Neural crest cell (in vitro differentiated cells): Measurements from ENCODE around the gene NFIC. TPM values are rescaled to one million over a fixed set of nuclear protein-coding genes. Genes with fewer than 3 reads are reported as not detected.
"Not testable (repeated sequence)": the region's sequence is repeated elsewhere in the genome, so short reads cannot be mapped to it uniquely, and the experiment has no call there.

Experiments
- DNase-seq: peaks from one replicate; pipeline ENCODE4 v3.0.0; 2021; ENCODE audit warnings: low read depth, mixed read lengths, low spot score
- H3K27ac Mint-ChIP-seq: one replicate; pipeline ENCODE4 v1.8.0; 2021; ENCODE audit warnings: mild to moderate bottlenecking, mixed read lengths; ENCODE audit not compliant: unreplicated experiment
- H3K27me3 Mint-ChIP-seq: 2 replicates; pipeline ENCODE4 v1.8.0; 2021; ENCODE audit warnings: low read depth, mild to moderate bottlenecking, mixed read lengths
- H3K36me3 Mint-ChIP-seq: 2 replicates; pipeline ENCODE4 v1.8.0; 2021; ENCODE audit warnings: low read depth, mild to moderate bottlenecking, mixed read lengths
- H3K4me1 Mint-ChIP-seq: 2 replicates; pipeline ENCODE4 v1.8.0; 2021; ENCODE audit warnings: mixed read lengths
- H3K4me3 Mint-ChIP-seq: one replicate; pipeline ENCODE4 v1.8.0; 2021; ENCODE audit warnings: mild to moderate bottlenecking, mixed read lengths
- H3K9me3 Mint-ChIP-seq: 2 replicates; pipeline ENCODE4 v1.8.0; 2021; ENCODE audit warnings: mixed read lengths
- total RNA-seq: library from RNA; stranded (reverse); gene quantifications from 2 replicates; pipeline ENCODE4 v1.2.1, GENCODE V29; 2021
- TF ChIP-seq, protein P1 (sequence below): fragments of 200-600 bp; sonication (generic); conservative IDR thresholded peaks from 2 replicates; pipeline ENCODE4 v1.5.0; 2021; ENCODE audit warnings: antibody characterized with exemption, mild to moderate bottlenecking

Gene NFIC
- total RNA-seq, 1 donor from 2014 or later, result 4.1 TPM

DNA sequence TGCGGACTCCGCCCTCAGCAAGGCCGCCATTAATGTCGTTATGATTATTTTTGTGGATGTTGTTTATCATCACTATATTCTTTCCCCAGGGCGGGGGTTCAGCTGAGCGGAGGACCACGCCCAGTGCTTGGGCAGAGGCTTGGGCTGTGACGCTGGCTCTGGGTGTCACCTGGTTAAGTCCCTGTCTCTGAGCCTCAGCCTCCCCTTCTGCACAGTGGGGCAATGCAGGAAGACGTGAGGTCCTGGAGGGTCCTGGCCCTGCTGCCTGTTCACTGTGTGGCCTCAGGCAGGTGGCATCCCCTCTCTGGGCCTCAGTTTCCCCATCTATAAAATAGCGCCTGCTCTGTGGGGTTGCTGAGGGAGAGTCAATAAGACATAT lies 32.5 kb downstream of the NFIC start:
- DNase-seq, result no peak
- TF ChIP-seq, protein P1, sequence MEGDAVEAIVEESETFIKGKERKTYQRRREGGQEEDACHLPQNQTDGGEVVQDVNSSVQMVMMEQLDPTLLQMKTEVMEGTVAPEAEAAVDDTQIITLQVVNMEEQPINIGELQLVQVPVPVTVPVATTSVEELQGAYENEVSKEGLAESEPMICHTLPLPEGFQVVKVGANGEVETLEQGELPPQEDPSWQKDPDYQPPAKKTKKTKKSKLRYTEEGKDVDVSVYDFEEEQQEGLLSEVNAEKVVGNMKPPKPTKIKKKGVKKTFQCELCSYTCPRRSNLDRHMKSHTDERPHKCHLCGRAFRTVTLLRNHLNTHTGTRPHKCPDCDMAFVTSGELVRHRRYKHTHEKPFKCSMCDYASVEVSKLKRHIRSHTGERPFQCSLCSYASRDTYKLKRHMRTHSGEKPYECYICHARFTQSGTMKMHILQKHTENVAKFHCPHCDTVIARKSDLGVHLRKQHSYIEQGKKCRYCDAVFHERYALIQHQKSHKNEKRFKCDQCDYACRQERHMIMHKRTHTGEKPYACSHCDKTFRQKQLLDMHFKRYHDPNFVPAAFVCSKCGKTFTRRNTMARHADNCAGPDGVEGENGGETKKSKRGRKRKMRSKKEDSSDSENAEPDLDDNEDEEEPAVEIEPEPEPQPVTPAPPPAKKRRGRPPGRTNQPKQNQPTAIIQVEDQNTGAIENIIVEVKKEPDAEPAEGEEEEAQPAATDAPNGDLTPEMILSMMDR, result no peak
- Mint-ChIP-seq H3K27ac (no peak overlapping the region), H3K27me3 (peaks cover 17% of the 10 kb centered on the region), H3K36me3 (no peaks in the 10 kb centered on the region), H3K4me3 (no peak overlapping the region), H3K4me1 (no peaks in the 10 kb centered on the region), H3K9me3 (no peaks in the 10 kb centered on the region)

DNA sequence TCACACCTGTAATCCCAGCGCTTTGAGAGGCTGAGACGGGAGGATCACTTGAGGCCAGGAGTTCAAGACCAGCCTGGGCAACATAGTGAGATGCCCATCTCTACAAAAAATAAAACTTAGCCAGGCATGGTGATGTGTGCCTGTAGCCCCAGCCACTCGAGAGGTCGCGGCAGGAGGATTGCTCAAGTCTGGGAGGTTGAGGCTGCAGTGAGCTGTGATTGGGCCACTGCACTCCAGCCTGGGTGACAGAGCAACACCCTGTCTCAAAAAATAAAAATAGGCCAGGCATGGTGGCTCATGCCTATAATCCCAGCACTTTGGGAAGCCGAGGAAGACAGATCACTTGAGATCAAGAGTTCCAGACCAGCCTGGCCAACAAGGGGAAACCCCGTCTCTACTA lies 32.9 kb downstream of the NFIC start:
- H3K27ac Mint-ChIP-seq, H3K4me1 Mint-ChIP-seq, H3K4me3 Mint-ChIP-seq, H3K9me3 Mint-ChIP-seq, DNase-seq, H3K36me3 Mint-ChIP-seq: not testable (repeated sequence)
- H3K27me3 Mint-ChIP-seq, result peaks cover 17% of the 10 kb centered on the region

DNA sequence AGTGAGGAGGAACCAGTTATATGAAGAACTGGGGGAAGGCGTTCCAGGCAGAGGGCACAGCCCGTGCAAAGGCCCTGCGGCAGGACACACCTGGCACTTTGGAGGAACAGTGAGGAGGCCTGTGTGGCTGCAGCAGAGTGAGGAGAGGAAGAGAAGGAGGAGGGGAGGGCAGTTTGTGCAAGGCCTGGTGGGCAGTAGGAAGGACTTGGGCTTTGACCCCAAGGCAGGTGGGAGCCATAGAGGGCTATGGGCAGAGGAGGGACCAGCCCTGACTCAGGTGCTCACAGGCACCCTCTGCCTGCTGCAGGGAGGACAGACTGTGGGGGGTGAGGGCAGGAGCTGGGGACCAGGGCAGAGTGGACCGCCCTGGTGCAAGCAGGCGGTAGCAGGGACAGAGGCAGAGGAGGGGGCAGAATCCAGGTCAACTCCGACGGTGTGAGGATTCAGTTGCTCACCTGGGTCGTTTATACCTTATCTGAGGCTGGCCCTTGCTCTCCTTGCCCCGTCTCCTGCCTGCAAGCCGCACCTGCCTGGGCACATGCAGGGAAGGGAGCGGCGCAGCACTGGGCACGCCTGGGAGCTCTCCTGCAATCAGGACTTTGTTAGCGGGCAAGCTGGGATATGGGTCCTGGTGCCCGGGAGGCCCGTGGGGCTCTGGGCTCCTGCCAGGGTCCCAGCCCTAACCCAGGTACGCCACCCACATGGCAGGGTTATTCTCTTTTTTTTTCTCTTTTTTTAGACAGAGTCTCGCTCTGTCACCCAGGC lies 34.8 kb downstream of the NFIC start:
- Mint-ChIP-seq H3K27ac (no peak overlapping the region), H3K36me3 (no peaks in the 10 kb centered on the region), H3K27me3 (peaks cover 17% of the 10 kb centered on the region), H3K4me1 (no peaks in the 10 kb centered on the region), H3K4me3 (no peak overlapping the region), H3K9me3 (no peaks in the 10 kb centered on the region)
- DNase-seq, result no peak
- TF ChIP-seq, protein P1, result no peak

DNA sequence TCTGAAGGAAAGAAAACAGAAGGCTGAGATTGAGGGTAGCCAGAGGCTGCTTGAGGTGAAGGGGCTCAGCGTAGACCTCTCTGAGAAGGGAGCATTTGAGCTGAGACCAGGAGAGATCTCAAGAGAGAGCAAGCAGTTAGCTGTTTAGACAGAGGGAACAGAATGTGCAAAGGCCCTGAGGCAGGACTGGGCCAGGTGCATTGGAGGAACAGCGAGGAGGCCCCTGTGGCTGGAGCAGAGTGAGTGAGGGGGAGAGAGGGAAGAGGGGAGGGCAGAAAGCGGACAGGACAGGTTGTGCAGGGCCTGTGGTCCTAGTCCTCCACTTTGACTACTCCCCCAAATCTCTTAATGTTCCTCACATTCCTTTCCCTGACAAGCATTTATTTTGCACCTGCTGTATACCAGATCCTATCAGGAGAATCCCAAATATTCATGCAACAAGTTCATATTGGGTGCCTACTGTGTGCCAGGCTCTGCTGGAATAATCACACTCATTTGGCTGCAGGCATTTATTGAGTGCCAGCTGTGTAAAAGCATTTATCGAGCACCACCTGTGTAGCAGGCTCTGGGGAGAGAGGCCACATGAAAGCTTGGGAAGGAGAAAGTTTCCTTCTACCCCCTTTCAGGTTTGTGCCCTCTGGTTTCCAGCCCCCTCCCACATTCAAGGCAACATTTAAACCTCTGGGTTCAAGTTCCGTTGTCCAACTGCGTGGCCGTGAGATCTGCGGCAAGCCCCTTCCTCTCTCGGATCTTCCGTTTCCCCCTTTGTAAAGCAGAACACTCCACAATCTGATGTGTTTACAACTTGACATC lies 36.5 kb downstream of the NFIC start:
- Mint-ChIP-seq H3K4me1 (no peaks in the 10 kb centered on the region), H3K4me3 (no peak overlapping the region), H3K27ac (no peak overlapping the region), H3K36me3 (no peaks in the 10 kb centered on the region), H3K9me3 (no peaks in the 10 kb centered on the region), H3K27me3 (peaks cover 17% of the 10 kb centered on the region)
- TF ChIP-seq, protein P1, result no peak
- DNase-seq, result no peak

DNA sequence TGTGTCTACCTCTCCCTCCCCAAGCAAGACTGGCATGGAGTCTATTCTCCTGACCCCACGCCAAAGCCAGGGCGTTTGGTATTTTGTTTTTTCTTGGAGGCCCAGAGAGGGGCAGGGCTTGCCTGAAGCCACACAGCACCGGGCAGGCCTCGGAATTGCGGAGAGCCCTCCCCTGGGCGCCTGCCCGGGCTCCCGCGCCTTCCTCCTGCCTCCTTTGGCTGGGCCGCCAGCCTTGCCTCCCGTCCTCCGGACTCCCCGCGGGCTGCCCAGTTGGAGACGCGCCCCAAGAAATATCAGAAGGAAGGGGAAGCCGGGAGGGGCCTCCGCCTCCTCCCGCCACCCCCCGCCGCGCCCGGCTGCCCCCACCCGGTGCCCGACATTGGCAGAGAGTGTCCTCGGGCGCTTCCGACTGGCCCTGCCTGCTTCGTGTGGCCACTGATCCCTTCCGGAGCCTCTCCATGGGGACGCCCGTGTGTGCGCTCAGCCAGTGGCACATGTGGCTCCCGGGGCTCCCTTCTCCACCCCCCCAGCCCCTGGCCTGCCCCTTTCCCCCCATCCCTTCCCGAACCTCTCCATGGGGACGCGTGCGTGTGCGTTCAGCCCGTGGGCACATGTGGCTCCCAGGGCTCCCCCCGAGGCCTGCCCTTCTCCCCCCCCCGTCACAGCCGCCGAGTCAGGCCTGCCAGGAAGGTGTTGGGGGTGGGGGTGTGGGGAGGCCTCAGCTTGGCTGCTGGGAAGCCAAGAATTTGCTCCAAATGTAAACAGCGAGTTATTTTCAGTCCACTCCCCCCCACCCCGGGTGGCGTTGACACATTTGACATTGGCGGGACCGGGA lies 37.3 kb downstream of the NFIC start:
- Mint-ChIP-seq H3K9me3 (no peaks in the 10 kb centered on the region), H3K27ac (no peak overlapping the region), H3K4me3 (no peak overlapping the region), H3K27me3 (peaks cover 17% of the 10 kb centered on the region), H3K36me3 (no peaks in the 10 kb centered on the region), H3K4me1 (no peaks in the 10 kb centered on the region)
- TF ChIP-seq, protein P1, result no peak
- DNase-seq, result no peak
